ENCODE measurements around the gene WDR33.

Gene WDR33

GRCh38 chr2:127674241-127675209 is 136.4 kb downstream of the WDR33 start:
- no peak for DNase-seq (ENCODE audit: low read depth in 1 of 2, low spot score in 1 of 2)

GRCh38 chr2:127673291-127674069 is 137.5 kb downstream of the WDR33 start:
- DNase-seq (ENCODE audit: low read depth in 1 of 2, low spot score in 1 of 2): no peak

DNA sequence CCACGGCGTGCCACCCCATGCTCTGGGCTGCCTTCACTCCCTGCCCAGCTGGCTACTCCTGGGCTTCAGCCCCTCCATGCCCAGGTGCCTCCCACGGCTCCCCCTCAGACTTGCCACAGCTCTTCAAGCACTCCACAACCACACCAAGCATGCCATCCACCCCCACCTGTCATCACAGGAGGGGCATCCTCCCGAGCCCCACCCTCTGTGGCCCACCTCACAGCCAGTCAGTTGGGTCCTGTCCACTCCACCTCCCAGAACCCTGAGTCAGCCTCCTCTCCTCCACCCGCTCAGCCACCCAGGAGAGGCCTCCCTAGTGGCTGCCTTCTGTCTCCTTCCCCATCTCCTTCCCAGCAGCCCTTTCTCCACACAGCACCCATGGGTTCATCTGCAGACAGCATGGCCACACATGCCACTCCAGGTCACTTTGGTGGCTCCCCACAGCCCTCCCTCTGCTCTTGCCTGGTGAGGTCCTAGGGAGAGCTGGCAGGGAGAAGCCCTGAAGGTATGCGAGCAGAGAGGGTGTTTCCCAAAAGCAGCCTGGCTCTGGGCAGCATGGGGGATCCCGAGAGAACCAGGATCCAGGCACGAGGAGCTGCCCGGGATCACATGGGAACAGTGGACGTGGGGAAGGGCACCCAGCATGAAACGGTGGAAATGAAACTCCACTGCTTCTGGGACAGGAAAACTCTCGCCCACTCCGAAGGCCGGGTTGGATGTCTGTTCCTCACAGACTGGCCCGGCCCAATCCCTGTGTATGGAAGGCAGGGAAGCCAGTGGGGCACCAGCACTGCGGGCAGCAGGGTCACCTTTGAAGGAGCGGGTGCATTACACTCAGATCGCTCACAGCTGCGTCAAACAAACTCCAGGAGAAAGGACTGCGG is 138.4 kb downstream of the WDR33 start:
- no peak for DNase-seq (ENCODE audit: low read depth in 1 of 2, low spot score in 1 of 2)

DNA sequence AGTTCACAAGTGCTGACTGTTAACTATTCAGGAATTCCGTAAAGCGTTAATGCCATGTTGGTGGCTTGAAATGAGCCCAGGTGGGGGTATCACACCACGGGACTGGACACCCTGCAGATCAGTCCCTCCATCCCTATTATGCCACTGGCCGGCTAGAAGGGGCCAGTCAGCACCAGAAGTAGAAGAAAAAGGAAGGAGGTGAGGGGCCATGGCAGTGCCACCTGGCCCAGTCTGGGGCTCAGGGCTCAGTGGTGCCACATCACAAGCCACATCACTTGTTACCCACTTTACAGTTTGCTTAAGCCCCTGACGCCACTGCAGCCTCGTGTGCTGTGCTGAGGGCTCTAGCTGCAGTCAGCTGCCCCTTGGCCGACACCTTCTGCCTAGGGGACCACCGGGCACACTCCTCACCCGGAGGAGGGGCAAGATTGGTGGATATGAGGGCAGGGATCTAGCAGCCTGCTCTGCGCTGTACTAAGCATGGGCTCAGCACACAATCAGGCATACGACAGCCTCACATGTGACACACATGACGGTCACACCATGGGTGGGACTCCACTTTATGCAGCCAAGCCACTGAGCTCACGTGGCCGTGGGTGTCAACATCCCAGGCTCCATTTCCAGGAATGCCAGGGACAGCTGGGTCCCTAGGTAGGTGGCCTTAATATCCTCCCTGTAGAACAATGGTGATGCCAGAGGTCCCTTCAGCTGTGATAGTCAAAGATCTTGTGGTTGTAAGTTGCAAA is 139.2 kb downstream of the WDR33 start:
- no peak for DNase-seq (ENCODE audit: low read depth in 1 of 2, low spot score in 1 of 2)

- DNase-seq (ENCODE audit: low read depth in 1 of 2, low spot score in 1 of 2): no peak
Measured at GRCh38 chr2:127670957-127671290, 140.0 kb downstream of the WDR33 start.

DNA sequence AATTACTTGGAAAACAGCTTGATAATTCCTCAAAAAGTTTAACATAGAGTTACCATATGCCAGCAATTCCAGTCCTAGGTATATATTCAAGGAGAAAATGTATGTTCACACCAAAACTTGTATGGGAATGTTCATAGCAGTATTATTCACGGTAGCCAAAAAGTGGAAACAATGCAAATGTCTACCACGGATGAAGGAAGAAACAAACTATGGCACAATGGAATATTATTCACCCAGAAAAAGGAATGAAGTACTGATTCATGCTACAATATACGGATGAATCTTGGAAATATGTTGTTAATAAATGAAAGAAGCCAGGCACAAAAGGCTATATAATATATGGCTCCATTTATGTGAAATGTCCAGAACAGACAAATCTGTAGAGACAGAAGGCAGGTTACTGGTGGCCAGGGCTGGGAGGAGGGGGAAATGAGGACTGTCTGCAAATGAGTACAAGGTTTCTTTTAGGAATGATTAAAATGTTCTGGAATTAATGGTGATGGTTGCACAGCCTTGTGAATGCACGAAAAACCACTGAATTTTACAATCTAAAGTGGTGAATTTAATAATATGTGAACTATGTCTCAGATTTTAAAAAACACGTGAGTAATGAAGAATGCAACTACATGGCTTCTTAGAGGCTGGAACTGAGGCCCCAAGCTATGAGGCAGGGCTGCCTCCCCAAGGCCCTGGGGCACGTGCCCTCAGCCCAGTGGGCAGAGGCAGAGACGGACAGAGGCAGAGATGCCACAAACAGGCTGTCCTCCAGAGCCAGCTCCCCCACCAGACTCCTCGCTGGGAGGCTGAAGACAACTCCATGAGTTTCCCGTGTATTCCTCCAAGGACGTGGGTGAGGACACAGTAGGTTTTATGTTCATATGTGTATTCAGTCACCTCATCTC is 140.7 kb downstream of the WDR33 start:
- DNase-seq (ENCODE audit: low read depth in 1 of 2, low spot score in 1 of 2): no peak

- DNase-seq (ENCODE audit: low read depth in 1 of 2, low spot score in 1 of 2): no peak
Measured at GRCh38 chr2:127669056-127669455, 141.9 kb downstream of the WDR33 start.

DNA sequence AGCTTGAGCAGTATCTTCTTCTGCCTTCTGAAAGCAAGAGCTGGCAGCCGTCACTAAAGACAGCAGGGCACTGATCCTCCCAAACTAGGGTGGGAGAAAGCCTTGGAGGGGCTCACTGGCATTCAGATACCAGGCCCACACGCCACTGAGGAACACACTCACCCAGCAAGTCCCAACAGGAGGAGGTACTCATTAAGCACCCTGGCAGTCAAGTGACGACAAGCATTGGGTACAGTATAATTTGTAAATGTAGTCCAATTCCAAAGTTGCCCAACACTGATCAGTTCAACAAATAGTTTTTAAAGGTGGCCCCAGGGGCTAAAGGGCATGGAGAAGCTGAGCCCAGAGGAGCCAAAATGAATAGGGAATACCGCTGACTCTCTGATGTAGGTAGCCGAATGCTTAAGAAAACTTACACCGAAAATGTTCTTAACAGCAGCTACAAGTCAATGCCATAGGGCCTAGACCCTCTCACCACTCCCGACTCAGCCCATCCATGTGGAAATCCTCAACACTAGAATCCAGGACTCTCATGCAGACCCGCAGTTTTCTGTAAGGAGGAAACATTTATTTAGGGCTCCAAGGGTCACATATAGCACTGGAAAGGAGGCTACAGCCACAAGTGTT is 145.6 kb downstream of the WDR33 start:
- DNase-seq (ENCODE audit: low read depth in 1 of 2, low spot score in 1 of 2): no peak

DNA sequence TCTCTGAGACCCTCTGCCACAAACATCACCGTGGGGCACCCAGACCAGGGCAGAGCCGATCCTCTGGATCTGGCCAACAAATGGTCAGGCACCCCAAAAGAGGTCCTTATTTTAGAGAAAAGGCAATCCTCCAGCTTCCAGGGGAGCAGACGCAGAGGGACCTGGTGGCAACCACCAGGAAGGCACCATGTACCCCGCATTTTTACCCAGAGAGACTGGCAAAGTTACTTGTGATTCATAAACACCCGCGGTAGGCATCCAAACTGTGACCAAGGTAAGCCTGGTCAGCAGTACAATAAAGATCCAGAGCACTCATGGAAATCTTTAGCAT is 146.1 kb downstream of the WDR33 start:
- no peak for DNase-seq (ENCODE audit: low read depth in 1 of 2, low spot score in 1 of 2)

DNA sequence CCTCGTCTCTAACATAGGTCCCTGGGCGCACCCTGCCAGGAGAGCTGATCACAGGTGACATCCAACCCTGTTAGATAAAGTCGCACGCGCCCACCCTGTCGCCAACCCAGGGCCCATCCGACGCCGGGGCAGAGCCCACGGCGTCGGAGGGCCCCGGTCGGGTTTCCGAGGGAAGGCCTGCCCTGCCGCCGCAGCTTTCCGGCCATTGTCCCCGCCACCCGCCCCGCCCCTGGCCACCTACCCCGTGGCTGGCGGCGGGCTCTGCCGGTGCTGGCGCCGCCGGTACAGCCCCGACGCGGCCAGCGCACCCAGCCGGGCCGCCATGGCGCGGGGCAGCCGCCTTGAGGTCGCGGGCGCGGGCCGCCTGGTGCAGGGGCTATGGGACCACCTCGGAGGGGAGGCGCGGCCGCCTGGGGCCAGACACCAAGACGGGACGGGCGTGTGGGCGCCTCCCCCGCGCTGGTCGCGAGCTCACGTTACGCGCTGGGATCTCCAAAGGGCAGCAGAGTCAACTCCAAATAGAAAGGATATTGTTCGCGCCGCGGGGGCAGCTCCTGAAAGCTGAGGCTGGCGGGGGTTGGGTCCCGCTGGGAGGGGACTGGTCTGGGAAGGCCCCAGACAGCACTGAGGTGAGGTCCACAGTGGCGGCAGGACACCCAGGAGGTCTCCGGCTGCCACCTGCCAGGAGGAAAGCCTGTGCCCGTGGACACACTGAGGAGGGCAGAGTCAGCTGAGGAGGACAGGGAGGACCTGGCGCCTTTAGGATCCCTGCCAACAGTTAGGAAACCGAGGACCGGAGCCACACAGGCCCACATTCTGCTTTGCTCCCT is 146.7 kb downstream of the WDR33 start:
- DNase-seq (ENCODE audit: low read depth in 1 of 2, low spot score in 1 of 2): no peak

DNA sequence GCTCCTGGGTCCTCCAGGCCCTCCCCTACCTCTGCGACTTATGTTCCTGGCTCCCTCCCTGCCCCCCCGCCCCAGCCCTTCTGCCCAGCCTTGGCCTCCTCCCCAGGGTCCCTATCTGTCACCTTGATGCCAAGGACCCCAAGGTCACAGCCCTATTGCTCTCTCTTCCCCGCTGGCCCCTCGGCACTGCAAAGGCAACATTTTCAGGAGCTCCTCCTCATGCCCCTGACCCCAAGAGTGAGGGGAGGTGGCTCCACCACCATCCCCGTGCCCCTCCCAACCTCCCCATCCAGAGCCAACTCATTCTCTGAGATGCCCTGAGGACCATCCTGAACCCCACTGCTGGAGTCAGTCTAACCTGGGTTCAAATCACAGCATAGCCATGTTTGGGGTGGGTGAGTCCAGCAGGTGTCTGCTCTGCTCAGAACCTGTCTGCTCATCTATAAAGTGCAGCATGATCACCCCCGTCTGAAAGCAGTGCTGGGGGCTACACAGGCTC is 147.4 kb downstream of the WDR33 start:
- no peak for DNase-seq (ENCODE audit: low read depth in 1 of 2, low spot score in 1 of 2)

- DNase-seq (ENCODE audit: low read depth in 1 of 2, low spot score in 1 of 2): no peak
Measured at GRCh38 chr2:127662937-127663565, 147.9 kb downstream of the WDR33 start.

DNA sequence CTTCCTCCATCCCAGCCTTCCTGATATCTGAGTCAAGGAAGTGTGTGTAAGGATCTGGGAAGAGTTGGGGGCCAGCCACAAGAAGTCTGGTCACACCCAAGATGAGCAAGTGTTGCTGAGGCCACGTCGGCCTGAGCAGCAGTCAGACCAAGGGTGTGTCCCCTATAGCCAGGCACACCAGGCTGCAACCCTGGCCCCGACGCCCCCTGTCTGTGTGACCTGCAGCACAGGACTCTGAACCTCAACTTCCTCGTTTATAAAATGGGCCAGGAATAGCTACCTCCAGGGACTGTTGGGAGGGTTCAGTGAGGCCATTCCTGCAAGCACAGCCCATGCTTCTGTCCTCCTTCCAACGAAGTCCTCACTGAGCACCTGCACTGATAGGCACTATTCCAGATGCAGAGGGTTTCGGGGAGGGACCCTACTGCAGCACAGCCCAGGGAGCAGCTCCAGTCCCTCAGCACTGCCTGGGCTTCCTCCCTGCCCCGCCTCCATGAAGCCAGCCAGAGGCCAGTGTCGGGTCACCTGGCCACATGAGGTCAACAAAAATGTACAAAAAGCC is 148.9 kb downstream of the WDR33 start:
- no peak for DNase-seq (ENCODE audit: low read depth in 1 of 2, low spot score in 1 of 2)

- DNase-seq (ENCODE audit: low read depth in 1 of 2, low spot score in 1 of 2): no peak
Measured at GRCh38 chr2:127661072-127661649, 149.8 kb downstream of the WDR33 start.

DNA sequence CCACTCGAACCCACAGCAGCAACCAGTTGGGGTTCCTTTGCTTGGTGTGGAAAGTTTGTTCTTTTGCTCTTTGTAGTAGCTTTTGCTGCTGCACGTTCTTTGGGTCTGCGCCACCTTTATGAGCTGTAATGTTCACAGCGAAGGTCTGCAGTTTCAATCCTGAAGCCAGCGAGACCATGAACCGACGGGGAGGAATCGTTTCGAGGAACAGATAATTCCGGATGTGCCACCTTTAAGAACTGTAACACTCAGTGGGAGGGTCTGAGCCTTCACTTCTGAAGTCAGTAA is 150.7 kb downstream of the WDR33 start:
- DNase-seq (ENCODE audit: low read depth in 1 of 2, low spot score in 1 of 2): no peak

DNA sequence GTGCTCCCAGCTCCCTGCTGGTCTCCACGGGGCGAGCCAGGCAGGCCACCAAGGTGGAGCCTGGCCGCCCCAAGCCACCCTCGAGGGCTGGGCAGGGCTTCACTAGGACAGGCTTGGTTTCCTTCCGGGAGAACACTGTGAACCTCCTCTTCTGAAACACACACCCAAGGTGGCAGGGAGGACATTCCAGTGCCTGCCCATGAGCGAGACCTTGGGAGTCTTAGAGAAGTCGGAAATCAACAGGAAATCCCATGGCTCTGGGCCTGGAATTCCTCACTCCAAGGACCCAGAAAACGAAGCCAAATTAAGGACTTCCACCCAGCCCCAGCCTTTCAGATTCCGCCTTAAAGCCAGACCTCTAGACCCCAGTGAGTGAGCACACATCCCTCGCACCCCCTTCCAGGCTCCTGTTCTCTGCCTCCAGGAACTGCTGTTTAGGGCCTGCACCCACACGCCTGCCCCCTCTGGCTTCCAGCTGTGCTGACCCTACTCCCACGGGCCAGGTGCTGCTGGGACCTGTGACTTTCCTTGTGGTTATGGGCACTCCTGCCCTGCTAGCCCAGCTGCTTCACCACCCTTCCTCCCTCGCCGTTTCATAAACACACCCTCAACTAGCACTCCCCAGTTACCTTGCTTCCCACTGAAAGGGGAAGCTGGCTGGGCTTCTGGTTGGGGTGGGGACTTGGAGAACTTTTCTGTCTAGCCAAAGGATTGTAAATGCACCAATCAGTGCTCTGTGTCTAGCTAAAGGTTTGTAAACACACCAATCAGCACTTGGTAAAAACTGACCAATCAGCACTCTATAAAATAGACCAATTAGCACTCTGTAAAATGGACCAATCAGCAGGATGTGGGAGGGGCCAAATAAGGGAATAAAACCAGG is 151.3 kb downstream of the WDR33 start:
- no peak for DNase-seq (ENCODE audit: low read depth in 1 of 2, low spot score in 1 of 2)
